Stimulated activated CD8-positive, alpha-beta memory T cell treated with anti-CD3 and anti-CD28 coated beads, Interleukin-2, amount 100 ng/mL, for 1 hour (primary cell): Measurements from ENCODE around the gene SLC22A6.
"Not testable (repeated sequence)": the region's sequence is repeated elsewhere in the genome, so short reads cannot be mapped to it uniquely, and the experiment has no call there.

ENCODE experiments used
- DNase-seq, 2 donors: peaks; one replicate each; pipeline ENCODE4 v3.0.0-alpha.2; 2020; ENCODE audit warnings: low read depth in 2 of 2

SLC22A6 gene

GRCh38 chr11:62985041-62985750, 429 bp upstream of the SLC22A6 start:
- no peak for DNase-seq

DNA sequence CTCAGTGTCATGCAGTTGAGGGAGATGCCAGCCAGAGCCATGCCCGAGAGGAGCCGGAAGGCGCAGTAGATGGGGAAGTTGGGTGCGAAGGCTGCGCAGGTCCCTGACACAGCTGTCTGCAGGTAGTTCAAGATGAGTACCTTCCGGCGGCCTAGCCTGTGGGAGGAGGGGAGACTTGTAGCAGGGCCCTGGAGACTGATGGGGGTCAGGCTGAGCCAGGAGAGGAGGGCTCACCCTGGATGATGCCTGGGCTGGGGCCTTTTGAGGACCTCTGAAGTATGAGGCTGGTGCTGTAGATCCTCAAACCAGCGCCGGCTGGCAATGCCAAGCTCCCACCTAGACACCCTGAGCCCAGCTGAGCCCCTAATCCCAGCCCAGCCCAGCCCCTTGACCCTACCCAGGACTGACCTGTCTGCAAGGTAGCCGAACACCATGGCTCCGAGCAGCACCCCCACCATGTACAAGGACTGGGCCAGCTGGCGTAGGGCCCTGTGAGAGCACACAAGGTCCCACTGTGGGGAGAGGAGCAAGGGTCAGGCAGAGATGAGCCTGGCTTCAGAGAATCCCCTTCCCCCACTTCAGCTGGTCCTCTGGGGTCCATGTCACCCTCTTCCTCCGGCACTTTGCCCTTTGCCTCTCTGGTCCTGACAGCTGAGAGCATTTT, 1.1 kb downstream of the SLC22A6 start:
- no peak for DNase-seq

DNA sequence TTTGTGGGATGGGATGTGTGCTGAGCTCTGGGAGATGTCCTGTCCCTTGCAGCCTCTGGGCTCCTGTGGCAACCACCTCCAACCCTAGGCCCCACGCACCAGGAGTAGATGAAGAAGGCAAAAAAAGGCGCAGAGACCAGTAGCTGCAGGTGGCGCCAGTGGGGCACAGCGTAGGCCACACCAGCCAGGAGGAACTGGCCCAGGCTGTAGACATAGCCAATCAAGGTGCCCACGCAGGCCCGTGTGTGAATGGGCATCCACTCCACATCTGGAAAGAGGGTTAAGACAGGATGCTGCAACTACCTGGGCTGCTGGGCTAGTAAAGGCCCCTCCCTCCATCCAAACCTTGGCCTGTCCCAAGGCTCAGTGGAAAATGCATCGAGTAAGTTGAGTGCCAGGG, 3.0 kb downstream of the SLC22A6 start:
- no peak for DNase-seq

DNA sequence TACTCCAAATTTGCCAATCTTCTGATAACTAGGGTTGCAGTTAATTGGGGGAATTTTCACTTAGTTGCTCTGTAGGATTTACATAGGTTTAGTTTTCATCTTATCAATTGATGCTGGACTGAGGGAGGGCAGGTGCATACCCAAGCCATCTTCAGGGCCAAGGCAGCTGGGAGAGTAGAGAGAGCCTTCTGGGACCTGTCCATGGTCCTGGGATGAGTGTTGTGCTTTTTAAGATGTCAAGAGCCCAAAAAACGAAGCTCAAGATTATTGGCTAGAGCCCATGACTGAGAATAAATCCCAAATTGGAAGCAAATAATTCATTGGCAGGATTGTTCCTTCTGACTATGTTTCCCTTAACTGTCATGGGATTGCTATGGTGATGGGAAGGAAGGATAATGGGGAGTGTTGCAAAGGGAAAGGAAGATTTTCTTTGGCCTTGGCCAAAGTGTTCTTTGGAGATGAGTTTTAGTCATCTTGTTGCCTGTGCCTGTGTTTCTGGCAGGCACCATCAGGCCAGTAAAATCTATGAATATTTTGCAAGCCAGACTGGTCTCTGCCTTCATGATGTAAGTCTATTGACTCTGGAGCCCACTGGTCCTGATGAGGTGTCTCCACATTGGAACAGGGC, 4.5 kb downstream of the SLC22A6 start:
- no peak for DNase-seq

GRCh38 chr11:62976109-62976508, 8.7 kb downstream of the SLC22A6 start:
- no peak for DNase-seq

DNA sequence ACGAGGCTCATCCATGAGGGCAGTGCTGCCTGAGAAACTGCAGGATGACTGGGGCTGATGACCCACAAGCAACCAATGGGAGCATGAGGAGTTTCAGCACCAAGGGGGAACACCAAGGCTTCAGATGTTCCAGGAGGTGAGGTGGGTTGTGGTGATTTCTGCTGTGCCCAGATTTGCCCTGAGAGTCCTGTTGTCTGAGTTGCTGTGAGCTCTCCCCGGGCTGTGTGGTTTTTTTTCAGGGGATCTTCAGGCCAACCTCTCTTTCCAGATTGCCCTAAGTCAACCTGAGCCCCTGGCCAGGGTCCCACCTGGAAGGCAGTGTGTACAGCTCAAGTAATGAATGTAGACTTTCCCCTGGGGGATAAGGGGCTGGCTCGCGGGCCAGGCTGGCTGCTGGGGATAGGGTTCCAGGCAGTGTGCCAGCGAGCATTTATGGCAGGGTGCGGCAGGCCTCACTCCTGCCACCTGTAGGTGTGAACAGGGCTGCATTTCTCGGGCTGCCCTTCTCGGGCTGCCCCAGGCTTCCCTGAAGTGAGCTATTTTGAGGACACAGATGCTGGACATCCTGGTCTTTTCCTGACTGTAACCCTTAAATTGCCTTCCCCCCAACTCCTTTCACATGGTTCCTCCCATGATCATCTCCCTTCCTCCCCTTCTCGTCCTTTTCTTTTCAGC, 9.8 kb downstream of the SLC22A6 start:
- DNase-seq, result no peak

- DNase-seq, result no peak
Measured at GRCh38 chr11:62965574-62965973, 19.2 kb downstream of the SLC22A6 start.

- DNase-seq, result no peak
Measured at GRCh38 chr11:62962391-62962790, 22.4 kb downstream of the SLC22A6 start.

GRCh38 chr11:62961017-62961570, 23.7 kb downstream of the SLC22A6 start:
- no peak for DNase-seq

DNA sequence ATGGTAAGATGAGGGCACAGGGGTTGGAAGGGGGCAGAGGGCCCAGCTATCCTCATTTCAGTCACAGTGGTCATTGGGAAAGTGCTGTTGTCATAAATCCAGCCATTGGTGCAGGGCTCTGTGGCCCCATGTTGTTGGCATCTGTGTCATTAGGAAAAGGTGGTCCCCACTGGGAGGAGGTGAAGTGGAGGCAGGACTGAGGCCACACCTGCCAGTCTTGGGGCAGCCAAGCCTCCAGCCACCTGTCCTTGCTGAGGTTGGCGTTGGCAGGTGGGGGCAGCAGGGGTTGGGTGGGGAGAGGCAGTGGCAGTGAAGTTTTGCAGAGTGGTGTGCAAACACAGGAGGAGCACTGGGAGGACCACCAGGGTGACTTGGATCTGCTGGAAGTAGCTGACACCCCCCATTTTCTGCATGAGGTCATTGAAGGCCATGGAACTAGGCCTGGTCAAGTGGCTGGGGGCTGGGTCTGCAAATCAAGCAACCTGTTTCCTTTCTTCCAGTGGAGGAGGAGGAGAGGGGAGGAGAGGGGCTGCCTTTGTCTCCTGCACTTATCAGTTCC, 25.3 kb downstream of the SLC22A6 start:
- DNase-seq, result no peak

DNA sequence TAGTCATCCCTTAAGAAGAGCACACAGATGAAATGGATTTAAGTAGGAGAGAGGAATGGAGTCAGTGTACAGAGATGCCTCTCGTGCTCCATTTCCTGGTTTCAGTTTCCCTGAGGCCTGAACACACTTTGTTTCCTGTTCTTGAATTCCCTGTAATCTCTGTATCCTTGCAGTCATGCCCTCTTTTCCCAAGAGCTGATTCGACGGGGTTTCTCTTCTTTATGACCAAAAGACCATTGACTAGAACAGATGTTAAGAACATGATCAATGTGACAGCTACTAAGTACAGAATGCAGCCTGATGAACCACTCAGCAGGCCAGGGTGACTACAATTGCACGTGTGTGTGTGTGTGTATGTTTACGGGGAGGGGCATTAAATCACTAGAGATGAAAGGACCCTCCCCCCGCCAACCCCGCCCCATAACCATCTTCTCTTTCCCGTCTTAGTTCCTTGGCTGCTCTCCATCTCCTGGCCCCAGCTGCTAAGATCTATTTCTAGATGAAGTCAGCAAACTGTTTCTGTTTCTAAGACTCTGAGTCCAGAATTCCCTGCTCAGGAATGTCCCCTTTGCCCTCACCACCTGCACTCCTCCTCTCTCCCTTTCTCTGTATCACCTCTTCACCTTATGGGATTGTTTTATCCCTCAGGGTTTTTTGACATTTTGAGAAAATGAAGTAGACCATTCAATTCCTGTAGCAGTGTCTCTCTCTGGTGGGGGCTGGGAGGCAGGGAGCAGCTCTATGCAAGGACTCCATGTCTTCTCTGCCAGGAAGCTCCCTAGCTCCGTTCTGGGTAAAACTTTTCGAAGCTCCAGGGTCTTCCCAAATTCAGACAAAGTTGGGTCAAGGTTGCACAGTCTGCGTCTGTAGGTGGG, 26.0 kb downstream of the SLC22A6 start:
- DNase-seq, result no peak

GRCh38 chr11:62957147-62957546, 27.6 kb downstream of the SLC22A6 start:
- DNase-seq, result no peak

DNA sequence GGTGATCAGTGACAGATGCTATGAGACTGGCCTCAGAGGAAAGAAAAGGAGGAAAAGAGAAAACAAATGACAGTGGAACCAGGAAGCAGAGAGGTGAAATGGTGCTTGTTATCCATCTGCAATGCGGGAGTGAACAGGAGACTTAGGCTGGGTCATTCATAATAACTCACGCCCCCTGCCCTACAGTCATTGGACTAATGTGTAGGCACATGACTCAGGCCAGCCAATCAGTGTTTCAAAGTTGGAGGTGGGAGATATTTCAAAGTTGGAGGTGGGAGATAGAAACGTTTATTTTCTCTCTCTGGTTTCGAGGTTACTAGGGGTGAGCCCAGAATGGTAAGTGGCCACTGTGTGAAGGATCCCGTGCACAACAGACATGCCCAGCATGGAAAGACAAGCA, 30.3 kb downstream of the SLC22A6 start:
- no peak for DNase-seq

DNA sequence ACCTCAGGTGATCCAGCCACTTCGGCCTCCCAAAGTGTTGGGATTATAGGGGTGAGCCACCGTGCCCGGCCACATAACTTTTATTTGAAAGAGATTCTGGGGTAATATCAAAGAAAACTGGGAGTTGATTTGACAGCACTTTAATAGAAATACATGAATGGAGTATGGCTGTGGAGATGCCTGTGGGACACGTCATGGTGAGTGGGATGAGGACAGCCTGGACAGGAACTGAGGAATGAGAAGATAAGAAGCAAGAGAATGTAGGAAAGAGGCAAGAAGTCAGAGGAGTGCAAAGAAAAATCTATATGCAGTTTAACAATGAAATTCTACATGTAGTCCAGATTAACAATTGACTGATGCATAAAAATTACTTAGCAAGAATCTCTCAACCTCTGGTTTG, 31.0 kb downstream of the SLC22A6 start:
- DNase-seq, result no peak

DNA sequence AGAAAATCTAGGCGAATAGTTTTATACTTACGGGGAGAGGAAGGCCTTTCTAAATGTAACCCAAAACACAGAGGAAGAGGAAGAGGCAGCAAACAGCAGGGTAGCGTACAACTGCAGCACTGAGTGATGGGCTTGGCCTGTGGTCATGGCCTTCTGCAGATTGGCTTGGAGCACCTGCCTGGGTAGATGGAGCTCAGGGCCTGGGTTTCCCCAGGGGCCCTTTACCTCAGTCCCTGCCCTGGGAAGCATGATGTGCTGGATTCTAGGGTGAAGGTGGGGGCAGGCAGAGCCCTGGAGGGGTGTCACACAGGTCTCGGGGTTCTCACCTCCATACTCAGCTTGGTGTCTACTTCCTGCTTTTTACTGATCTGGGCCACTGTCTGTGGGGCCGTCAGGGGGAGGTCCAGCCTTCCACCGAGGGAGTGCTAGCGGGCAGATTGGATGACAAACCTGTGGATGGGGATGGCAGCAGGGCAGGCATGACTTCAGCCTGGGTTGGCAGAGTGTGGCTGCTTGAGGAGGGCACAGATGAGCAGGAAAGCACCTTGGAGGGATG, 35.9 kb downstream of the SLC22A6 start:
- DNase-seq, result no peak

DNA sequence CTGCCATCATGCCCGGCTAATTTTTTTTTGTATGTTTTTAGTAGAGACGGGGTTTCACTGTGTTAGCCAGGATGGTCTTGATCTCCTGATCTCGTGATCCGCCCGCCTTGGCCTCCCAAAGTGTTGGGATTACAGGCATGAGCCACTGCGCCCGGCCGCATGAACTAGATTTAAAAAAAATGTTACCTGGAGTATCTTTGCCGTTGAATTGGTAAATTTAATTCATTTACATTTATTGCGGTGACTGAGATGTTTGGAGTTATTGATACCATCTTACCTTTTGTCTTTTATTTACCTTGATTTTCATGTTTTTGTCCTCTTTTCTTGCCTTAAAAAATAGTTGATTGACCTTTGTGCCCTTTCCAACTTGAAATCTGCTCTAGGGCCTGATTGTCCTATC, 39.2 kb downstream of the SLC22A6 start:
- DNase-seq, result not testable (repeated sequence)

DNA sequence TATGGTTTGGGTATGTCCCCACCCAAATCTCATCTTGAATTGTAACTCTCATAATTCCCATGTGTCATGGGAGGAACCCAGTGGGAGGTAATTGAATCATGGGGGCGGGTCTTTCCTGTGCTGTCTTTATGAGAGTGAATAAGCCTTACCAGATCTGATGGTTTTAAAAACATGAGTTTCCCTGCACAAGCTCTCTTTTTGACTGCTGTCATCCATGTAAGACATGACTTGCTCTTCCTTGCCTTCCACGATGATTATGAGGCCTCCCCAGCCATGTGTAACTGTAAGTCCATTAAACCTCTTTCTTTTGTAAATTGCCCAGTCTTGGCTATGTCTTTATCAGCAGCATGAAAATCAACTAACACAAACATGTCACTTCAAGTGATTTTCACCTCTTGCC, 47.2 kb downstream of the SLC22A6 start:
- DNase-seq, result not testable (repeated sequence)

DNA sequence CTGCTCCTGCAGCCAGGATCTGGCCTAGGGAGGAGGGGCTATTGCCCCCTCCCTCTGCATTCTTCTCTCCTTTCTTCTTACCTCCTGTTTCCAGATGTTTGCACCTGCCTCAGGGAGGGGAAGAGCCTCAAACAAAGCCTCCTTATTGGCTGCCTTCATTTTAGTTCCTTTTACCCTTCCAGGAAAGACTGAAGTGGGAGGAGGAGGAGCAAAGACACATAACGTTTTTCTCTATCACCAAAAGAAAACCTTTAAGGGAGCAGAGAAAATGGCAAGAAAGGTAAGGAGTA, 50.3 kb downstream of the SLC22A6 start:
- DNase-seq, result no peak

DNA sequence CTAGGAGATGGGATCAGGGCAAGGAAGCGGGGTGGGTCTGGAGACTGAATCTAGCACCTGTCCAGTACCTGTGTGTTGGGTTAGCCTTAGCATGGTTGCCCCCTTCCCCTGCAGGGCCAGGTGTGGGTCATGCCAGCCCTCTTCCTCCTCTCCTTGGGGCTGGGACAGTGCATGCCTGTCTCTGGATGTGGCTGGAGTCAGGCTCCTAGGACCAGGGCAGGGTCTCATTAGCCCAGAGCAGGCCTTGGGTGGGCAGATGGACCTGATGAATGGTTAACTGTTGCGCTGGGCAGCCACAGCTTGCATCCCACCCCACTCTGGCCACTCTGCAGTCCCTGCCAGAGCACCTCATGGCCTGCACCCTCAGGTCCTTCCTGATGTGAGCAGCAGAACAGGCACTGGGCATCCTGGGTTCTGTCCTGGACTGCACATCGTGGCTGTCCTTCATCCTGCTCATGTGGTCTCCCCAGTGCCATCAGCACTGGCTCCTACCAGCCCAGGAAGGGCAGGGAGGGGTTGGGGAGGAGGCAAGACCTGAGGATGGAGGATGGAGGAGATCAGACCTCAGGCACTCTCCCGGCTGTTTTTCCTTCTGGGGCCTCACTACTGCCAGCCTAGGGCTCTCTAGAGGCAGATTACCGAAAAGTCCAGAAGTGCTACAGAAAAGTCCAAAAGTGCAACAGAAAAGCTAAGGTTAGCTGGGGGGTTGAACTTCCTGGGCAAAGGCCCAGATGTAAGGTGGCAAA, 50.8 kb downstream of the SLC22A6 start:
- DNase-seq, result no peak

GRCh38 chr11:62933285-62933684, 51.5 kb downstream of the SLC22A6 start:
- no peak for DNase-seq
